Measurements from ENCODE around the gene ZNF513. TPM values are rescaled to one million over a fixed set of nuclear protein-coding genes. Genes with fewer than 3 reads are reported as not detected.
A peak's percentile ranks its signal among the peaks of the same experiment; 100 is the strongest.

ZNF513 gene
- total RNA-seq, 1 donor from 2014 or later: 6.7 TPM

GRCh38 chr2:27370026-27370815 lies 10.3 kb downstream of the ZNF513 start, which contains the start of the genes EIF2B4 and SNX17:
EIF2B4 (minus strand) TSS chr2:27370338; CDS start chr2:27370314, 24 bp downstream.
SNX17 (plus strand) TSS chr2:27370616; CDS start chr2:27370744, 128 bp downstream.
- DNase-seq: peak; percentile 99
- H3K36me3 ChIP-seq: peaks cover 64% of the 10 kb centered on the region
- peak within 1 kb of the TSS; percentile 89 for H3K4me3 ChIP-seq
- peak; percentile 75 for TF ChIP-seq CTCF (IDR thresholded peaks at IDR 0.05; ENCODE audit: borderline replicate concordance)
- intact Hi-C loops (cut with micrococcal nuclease): no loop called here
- H3K27me3 ChIP-seq (ENCODE audit: low read depth): no peaks in the 10 kb centered on the region
- H3K4me1 ChIP-seq: peaks cover 47% of the 10 kb centered on the region
- no peaks in the 10 kb centered on the region for H3K9me3 ChIP-seq (replicated peaks)
- peak within 1 kb of the TSS; percentile 97 for H3K27ac ChIP-seq (replicated peaks)

GRCh38 chr2:27369471-27370025 lies 11.0 kb downstream of the ZNF513 start:
- TF ChIP-seq CTCF (IDR thresholded peaks at IDR 0.05; ENCODE audit: borderline replicate concordance): no peak
- Histone ChIP-seq H3K4me1 (peaks cover 47% of the 10 kb centered on the region), H3K27ac (replicated peaks) (peak overlapping the region; percentile 97), H3K27me3 (ENCODE audit: low read depth) (no peaks in the 10 kb centered on the region), H3K4me3 (peak overlapping the region; percentile 89), H3K9me3 (replicated peaks) (no peaks in the 10 kb centered on the region), H3K36me3 (peaks cover 63% of the 10 kb centered on the region)
- intact Hi-C loops (cut with micrococcal nuclease): no loop called here
- DNase-seq: peak; percentile 64

GRCh38 chr2:27363933-27364332 lies 16.6 kb downstream of the ZNF513 start:
- peaks cover 55% of the 10 kb centered on the region for H3K36me3 ChIP-seq
- no peak for TF ChIP-seq CTCF (IDR thresholded peaks at IDR 0.05; ENCODE audit: borderline replicate concordance)
- H3K4me1 ChIP-seq: peaks cover 6% of the 10 kb centered on the region
- H3K27me3 ChIP-seq (ENCODE audit: low read depth): no peaks in the 10 kb centered on the region
- H3K27ac ChIP-seq (replicated peaks): no peak overlapping the region
- intact Hi-C loops (cut with micrococcal nuclease): no loop called here
- no peaks in the 10 kb centered on the region for H3K9me3 ChIP-seq (replicated peaks)
- no peak for DNase-seq
- no peak overlapping the region for H3K4me3 ChIP-seq

GRCh38 chr2:27362678-27363420 lies 17.7 kb downstream of the ZNF513 start:
- peaks cover 7% of the 10 kb centered on the region for H3K4me1 ChIP-seq
- TF ChIP-seq CTCF (IDR thresholded peaks at IDR 0.05; ENCODE audit: borderline replicate concordance): no peak
- peaks cover 45% of the 10 kb centered on the region for H3K36me3 ChIP-seq
- no peak overlapping the region for H3K27ac ChIP-seq (replicated peaks)
- intact Hi-C loops (cut with micrococcal nuclease): no loop called here
- H3K27me3 ChIP-seq (ENCODE audit: low read depth): no peaks in the 10 kb centered on the region
- no peak for DNase-seq
- H3K9me3 ChIP-seq (replicated peaks): no peaks in the 10 kb centered on the region
- no peak overlapping the region for H3K4me3 ChIP-seq

- peak; percentile 95 for DNase-seq
- Histone ChIP-seq H3K4me3 (peak within 1 kb of the TSS; percentile 93), H3K27ac (replicated peaks) (peak within 1 kb of the TSS; percentile 97), H3K36me3 (no peaks in the 10 kb centered on the region), H3K27me3 (ENCODE audit: low read depth) (no peaks in the 10 kb centered on the region), H3K4me1 (peaks cover 51% of the 10 kb centered on the region), H3K9me3 (replicated peaks) (no peaks in the 10 kb centered on the region)
- peak; percentile 20 for TF ChIP-seq CTCF (IDR thresholded peaks at IDR 0.05; ENCODE audit: borderline replicate concordance)
- intact Hi-C loops (cut with micrococcal nuclease): no loop called here
Observed at GRCh38 chr2:27356382-27357181, 24.0 kb downstream of the ZNF513 start, which contains the start of gene GTF3C2. GTF3C2 (minus strand) TSS chr2:27356764; CDS start chr2:27343554, 13,210 bp downstream.

Data from left ventricle myocardium inferior (tissue), 1 donor.